Sigmoid colon (tissue), 4 donors: Measurements from ENCODE around the gene GRID1.

Source experiments
- EP300 ChIP-seq, 4 donors: sonication (generic); formaldehyde crosslinking; IDR thresholded peaks; one replicate each; pipeline ENCODE4 v1.6.1; 2017; ENCODE audit warnings: antibody characterized with exemption in 4 of 4
- POLR2A ChIP-seq, 2 donors: fragments of 450-650 bp; IDR thresholded peaks; one replicate each; pipeline ENCODE4 v1.6.1; 2016; ENCODE audit warnings: antibody characterized with exemption in 2 of 2, mild to moderate bottlenecking in 2 of 2, moderate library complexity in 2 of 2
- TF ChIP-seq, protein P1 (sequence below), 4 experiments: fragments of 450-650 bp in 3 of 4; fragments of 200-600 bp in 1 of 4; IDR thresholded peaks; one replicate each; pipeline ENCODE4 v1.5.1; 2016 to 2019; ENCODE audit warnings: antibody characterized with exemption in 4 of 4, mild to moderate bottlenecking in 3 of 4, moderate library complexity in 2 of 4

DNA sequence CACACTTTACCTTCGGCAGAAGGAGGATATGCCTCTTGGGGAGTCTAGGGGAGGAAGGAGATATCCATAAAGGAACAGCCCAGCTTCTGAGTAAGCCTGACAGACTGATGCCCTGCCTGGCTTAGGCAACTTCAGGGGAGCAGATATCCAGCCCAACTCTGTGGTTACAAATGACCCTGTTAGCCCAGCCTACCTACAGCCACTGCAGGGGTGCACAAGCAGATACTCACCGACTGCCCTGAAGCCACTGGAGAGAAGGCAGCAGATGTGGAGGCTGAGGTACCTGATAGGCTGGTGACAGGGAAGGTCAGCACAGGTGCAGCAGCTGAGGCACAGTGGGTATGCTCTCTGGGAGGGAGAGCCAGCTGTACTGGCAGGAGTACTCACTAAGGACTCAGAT is 770.2 kb downstream of the GRID1 start:
- TF ChIP-seq, protein P1, sequence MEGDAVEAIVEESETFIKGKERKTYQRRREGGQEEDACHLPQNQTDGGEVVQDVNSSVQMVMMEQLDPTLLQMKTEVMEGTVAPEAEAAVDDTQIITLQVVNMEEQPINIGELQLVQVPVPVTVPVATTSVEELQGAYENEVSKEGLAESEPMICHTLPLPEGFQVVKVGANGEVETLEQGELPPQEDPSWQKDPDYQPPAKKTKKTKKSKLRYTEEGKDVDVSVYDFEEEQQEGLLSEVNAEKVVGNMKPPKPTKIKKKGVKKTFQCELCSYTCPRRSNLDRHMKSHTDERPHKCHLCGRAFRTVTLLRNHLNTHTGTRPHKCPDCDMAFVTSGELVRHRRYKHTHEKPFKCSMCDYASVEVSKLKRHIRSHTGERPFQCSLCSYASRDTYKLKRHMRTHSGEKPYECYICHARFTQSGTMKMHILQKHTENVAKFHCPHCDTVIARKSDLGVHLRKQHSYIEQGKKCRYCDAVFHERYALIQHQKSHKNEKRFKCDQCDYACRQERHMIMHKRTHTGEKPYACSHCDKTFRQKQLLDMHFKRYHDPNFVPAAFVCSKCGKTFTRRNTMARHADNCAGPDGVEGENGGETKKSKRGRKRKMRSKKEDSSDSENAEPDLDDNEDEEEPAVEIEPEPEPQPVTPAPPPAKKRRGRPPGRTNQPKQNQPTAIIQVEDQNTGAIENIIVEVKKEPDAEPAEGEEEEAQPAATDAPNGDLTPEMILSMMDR (IDR thresholded peaks at IDR 0.05): no peak
- TF ChIP-seq POLR2A (IDR thresholded peaks at IDR 0.05) (no peak), EP300 (IDR thresholded peaks at IDR 0.05) (no peak)
